Cardiac muscle cell (in vitro differentiated cells and primary cell): ENCODE results near the gene UGT1A7. TPM values are rescaled to one million over a fixed set of nuclear protein-coding genes. Genes with fewer than 3 reads are reported as not detected.
"Not testable (repeated sequence)": the region's sequence is repeated elsewhere in the genome, so short reads cannot be mapped to it uniquely, and the experiment has no call there.

Source experiments
- DNase-seq, 2 donors: peaks; one replicate each; pipeline versions ENCODE4 v3.0.0 to v3.0.0-alpha.2; 2010 to 2017; ENCODE audit warnings: low read depth in 1 of 2, low spot score in 1 of 2
- H3K27ac ChIP-seq: fragments of 200-600 bp; sonication (generic); 2 replicates; pipeline ENCODE4 v1.5.1; 2016
- H3K27me3 ChIP-seq: fragments of 200-600 bp; sonication (generic); 2 replicates; pipeline ENCODE4 v1.6.0; 2016; ENCODE audit warnings: control low read depth
- H3K36me3 ChIP-seq: fragments of 200-600 bp; sonication (generic); 2 replicates; pipeline ENCODE4 v1.5.1; 2016; ENCODE audit warnings: control low read depth
- H3K4me1 ChIP-seq: fragments of 200-600 bp; sonication (generic); 2 replicates; pipeline ENCODE4 v1.8.1; 2017; ENCODE audit warnings: low read depth, mild to moderate bottlenecking, mixed run types
- H3K4me3 ChIP-seq: fragments of 200-600 bp; sonication (generic); 2 replicates; pipeline ENCODE4 v1.5.1; 2016; ENCODE audit warnings: mild to moderate bottlenecking
- H3K9me3 ChIP-seq: fragments of 200-600 bp; sonication (generic); 2 replicates; pipeline ENCODE4 v1.5.1; 2017; ENCODE audit warnings: low read depth, mild to moderate bottlenecking, control low read depth
- polyA plus RNA-seq: library from polyadenylated mRNA; unstranded; fragments of >200 nt; fragmentation: Nextera tagmentation; extraction: Ambion mirVana; gene quantifications from 2 replicates; pipeline ENCODE4 v1.2.1, GENCODE V29; 2016
- total RNA-seq: library from RNA; depleted of rRNA; stranded (reverse); fragments of >200 nt; gene quantifications from 2 replicates; pipeline ENCODE4 v1.2.3, GENCODE V29; 2016
- TF ChIP-seq, protein P1 (sequence below): IDR thresholded peaks from 2 replicates; pipeline ENCODE4 v1.5.1; 2012; ENCODE audit warnings: low read depth, mild to moderate bottlenecking, low read length

UGT1A7 gene
- total and polyA plus RNA-seq, 2 experiments from 2014 or later, result not detected

DNA sequence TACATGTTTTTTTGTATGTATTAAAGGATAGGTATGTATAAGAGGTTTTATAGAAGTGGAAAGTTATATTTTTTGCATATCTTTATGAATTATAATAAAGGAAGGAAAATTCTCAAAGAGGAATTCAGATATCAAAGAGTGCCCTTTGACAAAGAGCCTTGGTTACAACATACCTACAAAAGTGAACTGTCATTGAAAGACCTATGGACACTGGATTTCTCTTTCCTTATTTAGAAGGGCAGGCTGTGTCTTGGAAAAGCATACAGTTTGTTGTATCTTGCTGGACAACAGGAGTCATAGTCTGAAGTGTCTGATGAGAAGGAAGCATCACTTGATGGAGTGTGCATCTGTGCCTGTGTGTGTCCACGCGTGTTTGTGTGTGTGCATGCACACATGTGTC, 30.3 kb upstream of the UGT1A7 start:
- TF ChIP-seq, protein P1, sequence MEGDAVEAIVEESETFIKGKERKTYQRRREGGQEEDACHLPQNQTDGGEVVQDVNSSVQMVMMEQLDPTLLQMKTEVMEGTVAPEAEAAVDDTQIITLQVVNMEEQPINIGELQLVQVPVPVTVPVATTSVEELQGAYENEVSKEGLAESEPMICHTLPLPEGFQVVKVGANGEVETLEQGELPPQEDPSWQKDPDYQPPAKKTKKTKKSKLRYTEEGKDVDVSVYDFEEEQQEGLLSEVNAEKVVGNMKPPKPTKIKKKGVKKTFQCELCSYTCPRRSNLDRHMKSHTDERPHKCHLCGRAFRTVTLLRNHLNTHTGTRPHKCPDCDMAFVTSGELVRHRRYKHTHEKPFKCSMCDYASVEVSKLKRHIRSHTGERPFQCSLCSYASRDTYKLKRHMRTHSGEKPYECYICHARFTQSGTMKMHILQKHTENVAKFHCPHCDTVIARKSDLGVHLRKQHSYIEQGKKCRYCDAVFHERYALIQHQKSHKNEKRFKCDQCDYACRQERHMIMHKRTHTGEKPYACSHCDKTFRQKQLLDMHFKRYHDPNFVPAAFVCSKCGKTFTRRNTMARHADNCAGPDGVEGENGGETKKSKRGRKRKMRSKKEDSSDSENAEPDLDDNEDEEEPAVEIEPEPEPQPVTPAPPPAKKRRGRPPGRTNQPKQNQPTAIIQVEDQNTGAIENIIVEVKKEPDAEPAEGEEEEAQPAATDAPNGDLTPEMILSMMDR, result no peak
- no peaks in the 10 kb centered on the region for H3K9me3 ChIP-seq
- no peaks in the 10 kb centered on the region for H3K4me1 ChIP-seq
- no peak for DNase-seq
- H3K4me3 ChIP-seq, result no peak overlapping the region
- H3K27ac ChIP-seq, result no peak overlapping the region
- no peaks in the 10 kb centered on the region for H3K36me3 ChIP-seq
- H3K27me3 ChIP-seq, result no peaks in the 10 kb centered on the region

DNA sequence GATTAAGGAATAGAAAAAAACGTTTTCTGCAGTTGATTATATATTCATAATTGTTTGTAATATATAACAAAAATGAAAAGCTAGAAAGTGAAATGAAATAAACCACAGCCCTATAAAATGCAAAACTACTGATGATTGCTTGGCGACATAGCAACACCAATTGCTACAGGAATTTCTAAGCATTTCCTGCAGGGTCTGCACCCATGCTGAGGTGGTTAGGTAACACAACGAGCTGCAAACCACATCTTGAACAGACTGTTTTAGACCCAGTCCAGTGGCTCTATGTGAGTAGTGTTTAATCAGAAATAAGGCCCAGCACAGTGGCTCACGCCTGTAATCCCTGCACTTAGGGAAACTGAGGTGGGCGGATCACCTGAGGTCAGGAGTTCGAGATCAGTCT, 27.2 kb upstream of the UGT1A7 start:
- H3K27ac ChIP-seq, result no peak overlapping the region
- no peaks in the 10 kb centered on the region for H3K9me3 ChIP-seq
- no peak for DNase-seq

DNA sequence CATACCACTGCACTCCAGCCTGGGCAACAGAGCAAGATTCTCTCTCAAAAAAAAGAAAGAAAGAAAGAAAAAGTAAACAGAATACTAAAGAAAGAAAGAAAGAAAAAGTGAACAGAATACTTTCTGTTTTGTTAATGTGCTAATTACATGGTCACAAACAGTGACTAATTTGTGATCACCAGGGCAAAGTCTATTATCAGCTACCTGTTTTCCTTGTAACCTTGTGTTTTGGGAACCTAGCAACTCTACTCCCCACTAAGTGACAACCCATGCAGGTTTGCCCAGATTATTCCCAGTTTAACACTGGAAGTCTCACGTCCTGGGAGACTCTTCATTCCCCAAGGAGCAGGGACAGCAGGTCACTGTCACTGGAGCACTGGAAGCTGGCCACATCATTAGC, 26.7 kb upstream of the UGT1A7 start:
- H3K4me3 ChIP-seq, result no peak overlapping the region
- H3K36me3 ChIP-seq, result no peaks in the 10 kb centered on the region
- no peaks in the 10 kb centered on the region for H3K4me1 ChIP-seq
- H3K27me3 ChIP-seq, result no peaks in the 10 kb centered on the region
- H3K9me3 ChIP-seq, result no peaks in the 10 kb centered on the region
- TF ChIP-seq, protein P1, result no peak
- no peak for DNase-seq
- H3K27ac ChIP-seq, result no peak overlapping the region

More for the DNA sequence above, 27.2 kb upstream of the UGT1A7 start:
- Histone ChIP-seq H3K4me3 (no peak overlapping the region), H3K27me3 (no peaks in the 10 kb centered on the region), H3K36me3 (no peaks in the 10 kb centered on the region), H3K4me1 (no peaks in the 10 kb centered on the region)
- TF ChIP-seq, protein P1, result no peak

DNA sequence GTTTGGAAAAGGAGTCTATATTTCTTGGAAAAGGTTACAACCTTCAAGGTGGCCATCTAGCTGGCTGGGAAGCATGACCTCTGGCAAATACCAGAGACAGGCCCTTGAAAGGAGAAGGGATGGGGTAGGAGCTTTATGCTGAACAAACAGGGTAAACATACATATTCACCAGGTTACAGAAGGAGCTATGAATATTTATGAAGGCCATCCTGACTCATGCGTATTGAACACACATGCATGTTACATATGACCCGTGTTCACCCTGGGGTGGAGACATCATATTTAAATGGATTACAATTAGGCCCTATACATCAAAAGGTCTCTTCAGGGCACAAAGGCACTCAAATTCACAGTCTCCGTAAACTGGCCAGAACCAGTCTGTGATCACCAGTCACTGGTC, 25.8 kb upstream of the UGT1A7 start:
- H3K4me3 ChIP-seq, H3K36me3 ChIP-seq, H3K4me1 ChIP-seq, H3K9me3 ChIP-seq, DNase-seq, H3K27ac ChIP-seq, H3K27me3 ChIP-seq: not testable (repeated sequence)

DNA sequence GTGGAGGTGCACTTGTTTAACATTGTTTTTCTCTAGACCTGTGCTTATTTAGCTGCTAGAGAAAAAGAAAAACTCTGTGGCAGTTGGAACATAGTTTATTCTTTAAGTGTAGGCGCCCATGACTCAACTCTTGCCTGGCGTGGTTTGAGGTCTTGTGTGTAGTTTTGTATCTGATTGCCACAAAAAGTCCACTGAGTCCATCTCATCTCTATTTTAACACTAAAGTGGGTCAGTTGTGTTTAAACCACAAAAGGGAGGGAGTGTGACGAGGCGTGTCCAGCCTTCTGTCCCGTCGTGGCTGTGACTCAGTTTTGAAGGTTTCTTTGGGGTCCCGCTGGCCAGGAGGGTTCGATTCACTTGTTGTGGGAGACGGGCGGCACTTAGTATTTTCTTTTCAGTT, 25.3 kb upstream of the UGT1A7 start:
- Histone ChIP-seq H3K4me3 (no peak overlapping the region), H3K36me3 (no peaks in the 10 kb centered on the region), H3K27ac (no peak overlapping the region), H3K9me3 (no peaks in the 10 kb centered on the region), H3K4me1 (no peaks in the 10 kb centered on the region), H3K27me3 (no peaks in the 10 kb centered on the region)
- TF ChIP-seq, protein P1, result no peak
- no peak for DNase-seq

DNA sequence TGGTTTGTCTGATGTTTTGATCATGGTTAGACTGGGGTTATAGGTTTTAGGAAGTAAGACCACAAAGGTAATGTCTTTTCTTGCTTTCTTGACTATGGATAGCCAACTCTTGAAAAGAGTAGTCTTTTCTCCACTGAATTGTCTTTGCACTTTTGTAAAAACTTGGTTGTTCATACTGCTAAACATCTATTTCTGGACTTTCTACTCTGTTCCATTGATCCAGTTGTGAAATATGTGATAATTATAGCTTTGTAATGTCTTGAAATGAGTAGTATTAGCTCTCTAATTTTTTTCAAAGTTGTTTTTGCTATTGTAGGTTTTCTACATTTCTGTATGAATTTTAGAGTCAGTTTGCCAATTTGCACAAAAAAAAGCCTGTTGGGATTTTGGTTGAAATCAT, 23.1 kb upstream of the UGT1A7 start:
- Histone ChIP-seq H3K27ac (no peak overlapping the region), H3K36me3 (no peaks in the 10 kb centered on the region), H3K4me1 (no peaks in the 10 kb centered on the region), H3K27me3 (no peaks in the 10 kb centered on the region), H3K4me3 (no peak overlapping the region), H3K9me3 (no peaks in the 10 kb centered on the region)
- TF ChIP-seq, protein P1, result no peak
- DNase-seq, result no peak
